COLO668 (cell line): ENCODE measurements around the gene CD68.
A peak's percentile ranks its signal among the peaks of the same experiment; 100 is the strongest.
"Not testable (repeated sequence)": the region's sequence is repeated elsewhere in the genome, so short reads cannot be mapped to it uniquely, and the experiment has no call there.

Experiments used
- DNase-seq: peaks from one replicate; lab custom pipeline; 2025; ENCODE audit not compliant: unreplicated experiment; lab: John Stamatoyannopoulos, UW

Gene CD68

DNA sequence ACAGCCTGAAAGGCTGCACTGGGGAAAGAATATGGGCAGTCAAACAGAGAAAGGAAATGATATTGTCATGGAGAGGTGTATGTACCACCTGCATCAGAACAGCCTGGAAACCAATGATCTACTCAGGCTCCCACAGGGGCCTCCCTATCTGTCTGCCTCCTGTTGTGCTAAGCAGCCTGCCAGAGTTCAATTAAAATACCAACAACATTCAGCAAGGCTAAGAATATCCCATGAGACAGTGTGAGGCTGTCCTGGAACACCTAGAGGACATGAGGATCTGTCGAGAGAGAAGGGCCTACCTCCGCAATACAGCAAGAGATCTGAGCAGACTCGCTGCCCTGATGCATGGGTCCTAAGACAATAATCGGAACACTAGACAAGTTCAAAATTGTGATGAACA is 26.8 kb downstream of the CD68 start:
- DNase-seq: no peak

DNA sequence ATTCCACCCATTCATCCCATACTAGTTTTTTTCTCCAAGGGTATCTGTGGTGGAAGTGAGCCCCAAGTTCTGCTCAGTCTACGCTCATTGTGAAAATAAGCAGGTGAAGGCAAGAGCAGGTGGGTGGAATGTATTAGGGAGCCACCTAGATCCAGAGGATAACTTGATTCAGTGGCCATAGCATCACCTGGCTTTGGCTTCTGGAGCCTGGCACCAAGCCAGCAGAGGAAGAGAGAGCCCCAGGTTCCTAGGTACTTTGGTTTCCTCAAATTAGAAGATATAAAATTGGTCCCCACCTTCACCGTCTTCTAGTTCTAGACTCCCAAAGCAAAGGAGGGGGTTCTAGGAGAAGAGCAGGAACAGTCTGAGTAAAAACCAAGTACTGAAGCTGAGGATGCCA is 31.2 kb downstream of the CD68 start:
- peak; percentile 35 for DNase-seq

DNA sequence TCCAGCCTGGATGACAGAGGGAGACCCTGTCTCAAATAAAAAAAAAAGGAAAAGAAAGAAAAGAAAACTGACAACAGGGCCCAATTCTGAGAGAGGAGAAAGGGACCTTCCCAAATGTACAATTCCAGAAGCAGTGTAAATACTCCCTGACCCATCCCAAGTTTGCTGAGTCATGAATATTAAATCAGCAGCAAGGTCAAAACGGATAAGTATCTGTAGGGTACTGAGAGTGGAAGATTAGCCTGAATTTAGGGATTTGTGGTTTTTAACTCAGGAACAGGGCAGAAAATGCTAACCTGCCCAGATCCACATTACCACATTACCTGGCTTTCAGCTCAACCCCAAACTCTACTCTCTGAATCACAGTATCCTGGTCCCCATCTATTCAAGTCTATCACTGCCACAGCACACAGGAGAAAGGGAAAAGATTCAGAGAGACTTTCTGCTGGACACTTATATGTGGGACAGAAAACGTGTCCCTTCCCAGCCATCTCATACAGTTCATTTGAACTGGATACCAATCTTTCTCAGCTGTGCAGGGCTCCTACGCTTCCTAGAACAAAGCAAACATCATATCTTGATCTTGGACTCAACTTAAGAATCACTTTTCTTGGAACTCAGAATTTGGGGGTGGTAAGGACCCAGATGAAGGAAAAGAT is 32.3 kb downstream of the CD68 start:
- DNase-seq: no peak

DNA sequence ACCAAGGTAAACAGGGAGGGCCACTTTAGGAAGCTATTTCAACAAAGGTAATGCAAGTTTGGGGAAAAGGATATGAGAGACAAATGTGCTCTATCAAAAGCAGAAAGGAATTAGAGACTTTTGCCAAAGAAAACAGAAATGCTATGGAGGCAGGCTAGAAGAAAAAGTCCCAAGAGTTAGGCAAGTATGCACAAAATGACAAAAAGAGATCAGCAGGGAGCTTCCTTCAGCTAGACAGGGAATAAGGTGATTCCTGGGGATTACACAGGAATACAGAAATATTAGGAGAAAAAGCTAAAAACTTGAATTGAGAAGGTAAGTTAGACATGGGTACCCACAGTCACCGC is 32.8 kb downstream of the CD68 start:
- no peak for DNase-seq

DNA sequence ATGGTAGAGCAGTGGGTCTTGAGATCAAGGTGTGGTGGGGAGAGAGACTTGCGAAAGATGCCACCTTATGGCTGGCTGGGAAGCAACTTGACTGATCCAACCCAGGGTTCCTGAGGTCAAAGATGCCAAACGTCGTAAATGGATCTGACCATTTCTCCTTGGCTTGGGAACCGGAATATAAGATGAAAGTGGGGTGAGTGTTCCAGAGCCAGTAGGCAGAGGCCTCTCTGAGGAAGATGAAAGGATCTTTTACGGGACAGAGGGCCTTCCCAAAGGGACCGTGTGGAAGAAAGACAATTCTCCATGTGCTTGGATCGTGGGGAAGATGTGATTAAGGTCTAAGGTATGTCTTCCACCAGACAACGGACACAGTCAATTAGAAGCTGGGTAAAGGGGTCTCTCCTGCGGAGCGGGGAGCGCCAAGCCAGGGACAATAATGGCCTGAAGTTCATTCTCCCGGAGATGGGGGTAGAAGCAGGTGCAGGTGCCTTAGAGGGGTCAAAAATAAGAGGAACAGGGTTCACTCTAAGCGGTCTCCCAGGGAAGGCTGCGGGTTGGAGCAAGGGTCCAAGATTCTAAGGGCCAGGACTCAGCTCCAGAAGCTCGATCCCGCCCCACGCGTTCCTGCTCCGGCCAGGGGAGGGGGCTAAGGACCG is 34.5 kb downstream of the CD68 start:
- DNase-seq: no peak

DNA sequence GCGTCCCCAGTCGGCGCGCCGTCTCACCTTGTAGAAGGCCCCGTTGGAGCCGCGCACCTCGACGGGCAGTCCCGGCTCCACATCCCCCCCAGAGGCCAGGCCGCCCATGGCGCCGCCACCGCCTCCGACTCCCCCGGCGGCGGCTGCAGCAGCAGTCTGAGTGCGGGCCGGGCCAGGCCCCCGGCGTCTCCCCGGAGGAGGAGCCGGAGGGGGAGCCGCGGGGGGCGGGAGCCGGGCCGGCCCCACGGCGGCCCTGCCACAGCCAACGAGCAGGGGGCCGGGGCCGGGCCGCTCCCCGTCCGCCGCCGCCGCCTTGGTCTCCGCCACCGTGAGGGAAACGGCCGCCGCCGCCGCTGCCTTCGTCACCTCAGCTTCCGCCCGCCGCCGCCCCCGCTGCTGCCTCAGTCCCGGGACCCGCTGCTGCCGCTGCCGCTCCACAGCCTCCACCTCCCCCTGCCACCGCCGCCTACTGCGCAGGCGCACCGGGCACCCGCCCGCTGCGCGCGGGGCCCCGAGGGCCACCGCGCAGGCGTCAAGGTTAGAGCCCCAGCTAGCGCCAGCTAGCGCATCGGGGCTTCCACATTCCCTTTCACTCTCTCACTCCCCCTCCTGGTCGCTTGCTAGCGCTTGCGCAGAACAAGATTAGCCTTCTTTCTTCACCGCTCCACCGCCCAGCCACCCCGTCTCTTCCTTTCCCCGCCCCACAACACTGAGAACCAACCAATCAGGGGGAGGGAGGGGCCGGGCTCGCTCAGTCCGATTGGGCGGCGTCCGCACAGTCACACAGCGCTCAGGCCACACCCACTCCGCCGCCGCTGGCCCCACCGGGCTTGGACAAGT is 35.2 kb downstream of the CD68 start, which contains the start of gene FXR2:
FXR2 (minus strand) TSS at position 473 of the 840 bp plus-strand sequence; CDS start at position 108, 365 bp downstream.
- DNase-seq: peak; percentile 96

DNA sequence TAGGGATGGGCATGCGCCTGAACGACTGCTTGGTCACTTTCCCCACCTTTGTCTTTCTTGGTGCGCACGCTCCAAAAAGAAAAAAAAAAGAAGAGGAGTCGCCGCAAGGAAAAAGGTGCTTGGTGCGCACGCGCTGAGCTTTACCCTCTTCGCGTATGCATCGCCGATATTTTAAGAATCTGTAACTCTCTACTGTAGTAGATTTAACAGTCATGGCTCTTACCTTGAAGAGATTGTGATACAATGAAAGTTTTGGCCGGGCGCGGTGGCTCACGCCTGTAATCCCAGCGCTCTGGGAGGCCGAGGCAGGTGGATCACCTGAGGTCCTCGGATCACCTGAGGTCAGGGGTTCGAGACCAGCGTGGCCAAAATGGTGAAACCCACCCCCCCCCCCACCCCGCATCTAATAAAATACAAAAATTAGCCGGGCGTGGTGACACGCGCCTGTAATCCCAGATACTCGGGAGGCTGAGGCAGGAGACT is 35.9 kb downstream of the CD68 start:
- DNase-seq: no peak

DNA sequence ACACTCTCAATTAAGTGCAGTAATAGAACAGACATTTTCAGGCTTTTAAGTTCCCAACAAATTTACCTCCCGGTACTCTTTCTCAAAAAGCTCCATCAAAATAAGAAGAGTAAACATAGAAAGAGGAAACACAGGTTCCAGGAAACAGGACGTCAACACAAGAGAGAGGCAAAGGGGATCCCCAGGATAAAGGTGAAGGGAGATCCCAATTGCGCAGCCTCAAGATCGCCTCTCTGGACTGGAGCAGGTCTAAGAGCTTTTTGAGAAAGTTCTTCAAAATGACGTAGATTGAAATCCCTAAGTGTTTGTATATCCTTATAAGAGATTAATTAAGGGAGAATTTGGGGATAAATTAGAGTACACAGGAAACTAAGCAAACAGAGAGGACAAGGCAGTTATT is 39.2 kb downstream of the CD68 start:
- DNase-seq: no peak

DNA sequence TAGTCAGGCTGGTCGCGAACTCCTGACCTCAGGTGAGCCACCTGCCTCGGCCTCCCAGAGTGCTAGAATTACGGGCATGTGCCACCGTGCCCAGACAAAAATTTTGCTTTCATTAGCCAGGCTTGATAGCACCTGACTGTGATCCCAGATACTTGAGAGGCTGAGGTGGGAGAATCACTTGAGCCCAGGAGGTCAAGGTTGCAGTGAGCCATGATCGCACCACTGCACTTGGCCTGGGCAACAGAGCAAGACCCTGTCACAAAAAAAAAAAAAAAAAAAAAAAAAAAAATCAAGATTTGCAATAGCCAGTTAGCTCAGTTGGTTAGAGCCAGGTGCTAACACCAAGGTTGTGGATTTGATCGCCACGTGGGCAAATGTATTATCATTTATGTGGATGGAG is 41.4 kb downstream of the CD68 start:
- no peak for DNase-seq

DNA sequence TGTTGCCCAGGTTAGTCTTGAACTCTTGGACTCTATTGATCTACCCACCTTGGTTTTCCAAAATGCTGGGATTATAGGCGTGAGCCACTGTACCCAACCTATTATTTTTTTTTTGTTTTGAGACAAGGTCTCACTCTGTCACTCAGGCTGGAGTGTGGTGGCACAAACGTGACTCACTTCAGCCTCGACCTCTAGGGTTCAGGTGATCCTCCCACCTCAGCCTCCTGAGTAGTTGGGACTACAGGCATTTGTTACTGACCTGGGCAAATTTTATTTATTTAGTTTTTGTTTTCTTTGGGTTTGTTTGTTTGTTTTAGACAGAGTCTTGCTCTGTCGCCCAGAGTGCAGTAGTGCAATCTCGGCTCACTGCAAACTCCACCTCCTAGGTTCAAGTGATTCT is 44.2 kb downstream of the CD68 start:
- no peak for DNase-seq

DNA sequence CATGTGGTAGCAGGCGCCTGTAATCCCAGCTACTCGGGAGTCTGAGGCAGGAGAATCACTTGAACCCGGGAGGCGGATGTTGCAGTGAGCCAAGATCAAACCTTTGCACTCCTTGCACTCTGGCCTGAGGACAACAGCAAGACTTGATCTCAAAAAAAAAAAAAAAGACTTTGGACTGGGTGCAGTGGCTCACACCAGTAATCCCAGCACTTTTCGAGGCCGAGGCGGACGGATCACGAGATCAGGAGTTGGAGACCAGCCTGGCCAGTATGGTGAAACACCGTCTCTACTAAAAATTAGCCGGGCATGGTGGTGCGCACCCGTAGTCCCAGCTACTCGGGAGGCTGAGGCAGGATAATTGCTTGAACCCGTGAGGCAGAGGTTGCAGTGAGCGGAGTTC is 46.3 kb downstream of the CD68 start:
- DNase-seq: not testable (repeated sequence)

DNA sequence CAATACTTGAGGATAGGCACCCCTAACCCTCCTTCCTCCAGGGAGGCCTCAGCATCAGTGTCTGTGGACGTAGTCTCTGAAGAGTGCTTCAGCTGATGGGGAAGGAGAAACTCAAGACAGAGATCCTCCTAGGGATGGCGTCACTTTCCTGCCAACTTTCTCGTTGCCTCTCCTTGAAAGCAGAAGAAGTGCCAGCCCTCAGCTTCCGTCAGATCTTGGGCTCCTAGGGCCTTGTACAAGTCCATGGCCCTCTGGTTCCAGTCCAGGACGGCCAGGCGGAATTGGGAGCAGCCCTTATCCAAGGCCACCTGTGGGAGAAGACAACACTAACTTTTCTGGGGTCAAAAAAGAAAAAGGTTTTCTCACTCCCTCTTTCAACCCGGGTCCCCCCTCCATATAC is 46.9 kb downstream of the CD68 start:
- no peak for DNase-seq

DNA sequence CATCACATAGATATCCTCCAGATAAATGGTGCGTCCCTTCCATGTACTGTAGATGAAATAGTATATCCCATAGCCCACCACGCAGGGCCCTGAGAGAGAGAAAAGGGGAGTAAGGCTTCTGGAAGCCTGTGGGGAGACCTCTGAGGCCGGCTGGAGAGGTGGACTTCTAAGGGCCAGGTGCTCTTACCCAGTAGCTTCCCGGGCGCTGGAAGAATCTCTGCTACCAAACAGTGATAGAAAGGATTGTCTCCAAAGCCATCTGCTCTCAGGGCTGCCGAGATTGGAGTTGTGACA is 47.5 kb downstream of the CD68 start:
- DNase-seq: no peak

DNA sequence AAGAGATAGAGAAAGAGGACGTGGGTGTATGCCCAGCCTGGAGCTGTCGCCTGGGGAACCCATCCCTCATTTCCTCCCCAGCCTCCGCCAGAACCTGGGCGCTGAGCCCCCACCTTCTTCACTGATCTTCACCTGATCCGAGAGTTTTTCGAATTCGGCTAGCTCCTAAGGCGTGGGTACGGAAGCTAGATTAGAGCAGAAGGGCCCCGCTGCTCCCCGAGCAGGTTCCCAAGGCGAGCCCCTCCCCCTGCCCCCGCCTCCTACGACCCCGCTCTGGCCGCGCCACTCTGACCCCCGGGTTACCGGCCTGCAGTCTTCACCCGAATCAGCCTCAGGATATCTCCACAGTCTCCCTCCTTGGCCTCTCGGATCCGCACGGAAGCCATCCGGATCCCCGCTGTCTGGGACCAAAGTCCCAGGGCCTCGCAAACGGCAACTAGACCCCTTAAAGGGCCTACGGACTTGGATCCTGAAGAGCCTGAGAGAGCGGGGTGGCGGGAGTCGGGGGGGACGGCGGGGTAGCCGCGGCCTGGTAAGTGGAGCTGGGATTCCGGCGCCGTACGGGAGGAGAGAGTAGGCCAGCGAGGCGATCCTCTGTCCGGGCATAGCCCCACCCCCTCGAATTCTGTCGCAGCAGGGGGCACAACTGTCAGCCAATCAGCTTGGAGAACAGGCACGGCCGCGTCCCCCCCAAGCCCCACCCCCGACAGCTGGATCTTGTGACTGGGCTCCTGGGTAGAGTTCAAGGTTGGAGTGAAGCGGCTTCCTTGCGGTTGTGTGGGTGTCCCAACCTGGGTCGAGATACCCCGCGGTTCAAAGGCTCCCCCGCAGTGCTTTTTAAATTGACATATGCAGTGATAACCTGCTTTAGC is 48.0 kb downstream of the CD68 start, which contains the start of gene SAT2:
SAT2 (minus strand) TSS at position 572 of the 872 bp plus-strand sequence; CDS start at position 386, 186 bp downstream.
- peak; percentile 77 for DNase-seq

DNA sequence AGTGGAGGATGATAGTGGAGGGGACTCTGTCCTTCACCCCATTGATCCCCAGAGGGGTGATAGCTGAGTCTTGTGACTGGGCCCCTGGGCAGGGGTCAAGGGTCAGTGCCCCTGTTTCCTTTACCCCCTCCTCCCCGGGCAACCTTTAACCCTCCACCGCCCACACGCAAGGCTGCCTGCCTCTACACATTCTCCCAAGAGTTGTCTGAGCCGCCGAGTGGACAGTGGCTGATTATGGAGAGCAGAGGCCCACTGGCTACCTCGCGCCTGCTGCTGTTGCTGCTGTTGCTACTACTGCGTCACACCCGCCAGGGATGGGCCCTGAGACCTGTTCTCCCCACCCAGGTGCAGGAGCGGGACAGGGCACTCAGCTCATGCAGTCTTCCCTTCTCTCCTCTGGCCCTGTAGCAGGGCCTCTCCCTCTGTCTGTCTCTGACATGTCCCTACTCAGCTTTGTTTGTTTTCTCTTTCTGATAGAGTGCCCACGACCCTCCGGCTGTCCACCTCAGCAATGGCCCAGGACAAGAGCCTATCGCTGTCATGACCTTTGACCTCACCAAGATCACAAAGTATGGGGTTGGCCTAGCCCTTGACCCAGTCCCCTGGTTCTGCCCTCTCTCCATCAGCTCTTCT is 50.6 kb downstream of the CD68 start, which contains the start of gene SHBG:
SHBG (plus strand) TSS at position 197 of the 633 bp plus-strand sequence; CDS start at position 235, 38 bp downstream.
- DNase-seq: no peak
